NOMO-1 (cell line): Measurements from ENCODE around the gene TCF7.

Source experiments
- DNase-seq, 2 experiments: peaks; one replicate each; lab custom pipeline; 2025; ENCODE audit not compliant: unreplicated experiment in 2 of 2; lab: John Stamatoyannopoulos, UW

TCF7 gene

GRCh38 chr5:134088994-134089560, 25.4 kb upstream of the TCF7 start:
- no peak for DNase-seq

GRCh38 chr5:134090522-134090921, 24.0 kb upstream of the TCF7 start:
- DNase-seq = no peak

DNA sequence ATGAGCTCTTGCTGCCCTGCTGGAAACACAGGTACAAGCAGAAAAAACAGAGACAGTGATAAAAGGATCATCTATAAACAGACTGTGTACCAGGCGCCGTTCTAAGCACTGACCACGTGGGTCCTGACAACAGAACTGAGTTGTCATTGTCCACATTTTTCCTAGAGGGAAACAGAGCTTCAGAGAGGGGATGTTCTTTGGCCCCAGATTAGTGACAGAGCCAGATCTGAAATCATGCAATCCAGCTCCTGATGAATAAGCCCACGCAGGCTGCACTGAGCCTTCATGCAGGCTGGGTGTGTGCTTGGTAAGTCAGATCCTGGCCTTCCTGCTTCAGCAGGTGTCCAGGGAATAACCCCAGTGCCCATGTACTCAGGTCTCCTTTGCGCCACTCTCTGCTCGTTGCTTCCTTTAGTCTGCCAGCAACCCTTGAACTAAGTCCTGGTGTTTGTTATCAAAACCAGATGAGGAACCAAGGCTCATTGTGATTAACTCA, 22.8 kb upstream of the TCF7 start:
- DNase-seq = no peak

DNA sequence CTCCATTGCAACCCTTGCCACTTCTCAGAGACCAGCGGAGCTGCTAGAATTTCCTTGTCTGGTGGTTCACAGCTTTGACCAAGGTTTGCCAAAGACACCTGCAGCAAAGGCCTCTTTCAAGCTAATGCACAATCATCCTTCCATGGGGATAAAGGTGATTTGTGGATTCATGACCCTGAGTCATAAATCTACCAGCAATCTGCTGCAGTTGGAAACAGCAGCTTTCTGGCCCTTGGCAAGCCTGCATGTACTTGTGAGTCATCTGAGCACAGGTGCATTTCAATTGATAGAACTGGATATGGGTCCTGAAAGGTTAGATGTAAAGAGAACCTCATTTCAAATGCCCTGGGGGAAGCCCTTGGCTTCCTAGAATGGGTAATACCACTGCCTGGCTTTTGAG, 21.6 kb upstream of the TCF7 start:
- DNase-seq = no peak

DNA sequence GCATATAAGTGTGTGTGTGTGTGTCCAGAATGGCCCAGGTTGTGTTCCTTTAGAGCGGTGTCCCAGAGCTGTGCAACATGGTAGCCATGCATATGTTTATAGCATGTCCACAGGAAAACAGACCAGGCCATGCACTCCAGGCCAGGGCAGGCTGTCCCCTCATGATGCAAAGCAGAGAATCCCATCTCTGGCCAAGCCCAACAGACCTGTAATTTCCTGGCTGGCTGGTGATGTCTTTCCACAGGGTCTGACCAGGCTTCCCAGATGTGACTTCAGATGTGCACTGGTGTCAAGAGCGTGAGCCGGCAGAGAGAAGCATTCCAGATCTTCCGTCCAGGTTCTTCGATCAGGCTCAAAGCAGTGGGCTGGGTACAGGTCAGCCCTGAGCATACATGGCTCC, 21.1 kb upstream of the TCF7 start:
- no peak for DNase-seq

- no peak for DNase-seq
Observed at GRCh38 chr5:134095293-134095692, 19.2 kb upstream of the TCF7 start.

DNA sequence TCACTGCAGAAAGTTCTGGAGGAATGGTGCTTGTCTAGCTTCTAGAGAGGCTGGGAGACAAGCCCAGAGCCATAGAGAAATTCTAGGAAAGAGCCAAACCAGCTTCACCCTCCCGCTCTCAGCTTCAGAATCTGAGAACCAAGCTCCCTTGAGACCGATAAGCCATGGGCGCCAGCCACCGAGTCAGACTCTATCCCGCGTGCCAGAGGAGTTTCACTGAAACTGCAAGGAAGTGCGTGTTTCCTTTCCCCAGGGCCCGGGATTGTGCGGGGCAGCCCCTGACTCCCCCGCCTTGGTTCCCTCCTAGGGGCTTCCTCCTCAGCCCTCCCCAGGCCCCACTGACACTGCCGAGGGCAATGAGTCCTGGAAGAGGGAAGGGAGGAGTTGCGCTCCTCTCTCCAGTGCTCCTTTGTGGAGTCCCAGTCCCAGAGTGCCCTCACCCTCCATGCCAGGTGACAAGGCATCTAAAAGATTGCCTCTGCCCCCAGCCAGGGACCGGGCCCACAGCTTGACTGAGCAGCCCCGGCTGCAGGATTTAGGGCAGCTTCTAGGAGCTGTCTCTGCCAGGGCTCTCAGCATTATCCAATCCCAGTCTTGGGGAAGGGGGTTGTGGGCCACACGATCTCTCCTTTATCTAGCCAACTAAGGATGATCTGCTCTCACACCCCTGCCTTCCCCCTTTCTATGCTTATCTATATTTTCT, 18.4 kb upstream of the TCF7 start:
- DNase-seq = no peak

DNA sequence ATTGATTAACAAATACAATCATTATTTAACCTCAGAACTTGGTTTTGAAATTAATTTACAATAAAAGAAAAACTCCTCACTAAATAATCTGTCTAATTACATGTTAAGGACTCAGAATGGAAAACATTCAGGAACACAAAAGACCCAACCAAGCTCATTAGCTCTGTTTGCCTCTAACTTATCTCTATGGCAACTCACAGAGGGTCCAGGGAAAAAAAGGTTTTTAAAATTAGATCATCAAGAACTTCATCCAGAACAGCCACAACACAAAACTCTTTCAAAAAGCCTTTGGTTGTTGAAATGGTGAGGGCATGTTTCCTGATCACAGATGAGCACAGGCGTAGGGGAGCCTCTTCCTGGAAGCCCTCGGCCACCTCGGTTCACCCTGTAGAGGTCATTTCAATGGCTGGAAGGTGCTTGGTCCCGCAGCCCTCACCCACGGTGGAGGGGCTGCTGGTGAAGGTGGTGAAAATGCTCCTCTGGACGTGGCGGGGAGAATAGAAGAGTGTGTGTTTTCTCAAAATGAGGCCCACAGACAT, 17.2 kb upstream of the TCF7 start:
- DNase-seq = no peak

DNA sequence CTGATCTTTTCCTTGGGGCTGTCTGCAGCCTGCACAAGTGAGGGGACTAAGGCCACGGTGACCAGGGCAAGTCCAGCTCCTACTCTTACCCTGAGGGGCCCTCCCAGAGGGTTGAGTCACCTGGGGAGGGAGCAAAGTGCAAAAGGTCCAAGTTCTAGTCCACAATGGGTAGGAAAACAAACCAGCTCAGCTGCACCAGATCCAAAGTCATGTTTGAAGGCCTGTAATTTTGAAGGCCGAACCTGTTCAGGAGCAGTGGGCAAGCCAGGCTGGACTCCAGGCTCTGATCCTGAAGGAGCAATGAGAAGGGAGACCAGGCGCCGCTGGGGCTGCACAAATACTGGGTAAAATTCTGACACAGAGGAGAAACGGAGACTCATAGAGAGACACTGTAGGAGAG, 15.8 kb upstream of the TCF7 start:
- DNase-seq = no peak

- no peak for DNase-seq
Observed at GRCh38 chr5:134099288-134099872, 15.1 kb upstream of the TCF7 start.

- no peak for DNase-seq
Observed at GRCh38 chr5:134099939-134100282, 14.6 kb upstream of the TCF7 start.

DNA sequence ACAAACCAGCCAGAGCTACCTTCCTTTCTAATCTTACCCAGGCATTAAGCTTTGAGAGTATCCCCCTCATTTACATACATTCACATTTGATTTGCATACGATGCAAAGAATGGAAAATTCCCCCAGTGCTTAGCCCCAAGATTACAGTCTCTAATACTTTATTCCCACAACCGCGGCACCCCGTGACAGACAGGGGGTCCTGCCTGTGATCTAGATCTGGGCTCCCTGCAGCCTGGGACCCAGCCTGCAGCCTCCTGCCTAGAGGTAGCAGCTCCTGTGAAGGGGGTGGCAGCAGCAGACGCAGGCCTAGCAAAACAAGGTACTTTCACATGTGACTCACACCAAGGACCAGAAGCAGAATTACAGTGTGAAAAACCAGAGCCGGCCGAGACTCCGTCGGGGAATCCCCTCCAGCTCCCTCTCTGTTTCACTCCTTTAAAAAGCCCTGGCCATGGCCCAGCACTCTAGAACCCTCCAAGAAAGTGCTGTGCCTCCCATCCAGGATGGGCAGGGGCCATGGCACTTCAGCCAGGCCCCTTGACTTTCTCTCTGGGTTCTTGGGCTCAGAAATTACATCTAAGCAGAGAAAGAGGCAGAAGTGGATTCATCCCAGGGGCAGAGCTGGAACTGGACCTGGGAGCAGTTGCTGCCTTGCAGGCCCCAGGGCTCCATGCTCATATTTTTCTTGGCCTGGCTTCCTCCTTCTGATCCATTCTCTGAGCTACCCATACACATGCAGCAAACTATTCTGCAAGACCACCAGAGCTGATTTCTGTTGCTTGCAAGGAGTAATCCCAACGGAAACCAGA, 14.0 kb upstream of the TCF7 start:
- no peak for DNase-seq

DNA sequence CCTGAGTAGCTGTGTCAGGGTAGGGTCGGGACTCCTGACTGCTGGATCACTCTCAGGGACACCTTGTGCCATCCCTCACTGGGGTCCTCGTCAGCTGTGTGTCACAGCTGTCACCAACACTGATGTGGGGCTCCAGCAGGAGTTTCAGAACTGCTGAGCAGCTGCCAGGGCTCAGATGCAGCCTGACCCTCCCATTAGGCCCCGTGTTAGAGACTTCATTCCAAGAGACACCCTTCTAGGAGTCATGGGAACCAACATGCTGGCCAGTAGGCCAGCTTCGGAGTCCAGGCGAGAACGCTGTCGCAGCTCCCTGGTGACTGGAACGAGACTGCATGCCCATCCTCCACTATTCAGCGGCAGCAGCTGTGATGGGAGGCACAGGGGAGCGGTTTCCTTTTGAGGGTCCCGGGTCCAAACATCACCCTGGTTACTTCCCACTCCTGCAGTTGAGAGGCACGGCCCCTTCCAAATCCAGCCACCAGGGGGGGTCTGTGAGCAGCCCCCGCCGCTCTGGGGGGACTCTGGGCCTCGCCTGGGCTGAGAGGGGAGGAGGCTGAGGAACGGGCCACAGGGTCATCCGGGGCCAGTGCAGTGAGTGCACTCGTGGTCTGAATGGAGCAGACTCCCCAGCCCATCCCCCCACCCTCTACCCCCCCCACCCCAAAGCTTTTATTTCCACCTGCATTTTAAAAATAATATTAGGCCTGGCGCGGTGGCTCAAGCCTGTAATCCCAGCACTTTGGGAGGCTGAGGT, 12.6 kb upstream of the TCF7 start:
- DNase-seq = peak; percentile 43 to 46

GRCh38 chr5:134103397-134103796, 11.1 kb upstream of the TCF7 start:
- no peak for DNase-seq

GRCh38 chr5:134103998-134104654, 10.4 kb upstream of the TCF7 start:
- DNase-seq = no peak

DNA sequence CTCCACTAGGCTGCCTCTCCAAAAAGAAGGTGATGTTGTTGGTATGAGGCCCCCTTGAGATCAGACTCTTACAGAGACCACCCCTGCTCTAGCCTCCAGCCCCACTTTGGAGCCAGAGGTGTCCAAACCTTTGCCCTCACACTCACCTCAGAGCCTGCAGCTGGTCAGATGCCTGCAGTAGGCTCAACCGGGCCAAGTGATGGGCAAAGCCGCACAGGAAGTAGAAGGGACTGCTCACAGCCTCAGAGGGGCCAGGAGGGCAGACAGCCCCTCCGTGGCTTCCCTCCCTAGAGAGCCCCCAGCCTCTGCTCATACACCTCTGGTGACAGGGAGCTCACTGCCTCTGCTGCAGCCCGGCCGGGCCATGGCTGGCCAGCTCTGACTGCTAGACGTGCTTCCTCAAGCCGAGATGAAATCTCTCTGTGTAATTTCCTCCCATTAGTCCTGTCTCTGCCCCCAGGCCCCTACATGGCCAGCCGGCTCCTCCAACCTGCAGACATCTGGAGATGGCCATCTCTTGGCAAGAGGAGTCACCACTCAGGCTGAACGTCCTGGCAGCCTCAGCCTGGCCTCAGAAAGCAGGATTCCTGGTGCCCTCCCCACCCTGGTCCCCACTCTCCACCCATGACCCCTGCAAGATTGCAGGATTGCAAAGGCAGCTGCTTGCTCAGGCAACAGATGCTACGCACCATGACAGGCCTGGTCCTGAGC, 7.3 kb upstream of the TCF7 start:
- no peak for DNase-seq

DNA sequence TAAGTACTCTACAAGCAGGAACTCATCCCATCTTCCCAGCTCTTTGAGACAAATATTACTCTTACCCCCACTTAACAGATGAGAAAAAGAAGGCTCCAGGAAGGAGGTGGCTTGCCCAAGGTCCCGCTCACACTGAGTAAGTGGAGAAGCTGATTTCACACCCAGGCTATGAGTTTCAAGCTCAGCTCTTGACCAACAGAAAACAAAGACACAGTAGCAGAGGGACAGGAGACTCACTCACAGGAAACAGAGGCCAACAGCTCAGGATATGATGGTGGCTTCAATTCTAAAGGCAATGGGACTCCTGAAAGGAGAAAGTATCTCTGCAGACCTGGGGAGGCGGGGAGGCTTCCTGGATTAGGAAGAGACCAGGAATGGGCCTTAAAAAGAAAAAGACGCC, 6.7 kb upstream of the TCF7 start:
- DNase-seq = no peak

- no peak for DNase-seq
Observed at GRCh38 chr5:134110382-134110781, 4.1 kb upstream of the TCF7 start.
